HEK293 (cell line): ENCODE results near the gene BTF3L4.

Experiments
- GLI2 ChIP-seq: fragments of 450-650 bp; formaldehyde crosslinking; IDR thresholded peaks from 2 replicates; pipeline ENCODE4; 2017; ENCODE audit warnings: missing biosample characterization, missing genetic modification characterization, low read depth, borderline replicate concordance
- KLF9 ChIP-seq: fragments of 450-650 bp; formaldehyde crosslinking; IDR thresholded peaks from 2 replicates; pipeline ENCODE4 v1.5.1; 2016; ENCODE audit warnings: missing biosample characterization, missing genetic modification characterization, low read depth
- SALL2 ChIP-seq: fragments of 450-650 bp; formaldehyde crosslinking; IDR thresholded peaks from 2 replicates; pipeline ENCODE4 v1.5.0; 2017; ENCODE audit warnings: missing biosample characterization, mild to moderate bottlenecking, missing genetic modification characterization, borderline replicate concordance
- SP2 ChIP-seq: fragments of 450-650 bp; formaldehyde crosslinking; IDR thresholded peaks from 2 replicates; pipeline ENCODE4 v1.5.1; 2016; ENCODE audit warnings: missing biosample characterization, missing genetic modification characterization
- YY1 ChIP-seq: fragments of 450-650 bp; formaldehyde crosslinking; IDR thresholded peaks from 2 replicates; pipeline ENCODE4 v1.5.1; 2018; ENCODE audit warnings: missing biosample characterization, missing genetic modification characterization
- ZEB2 ChIP-seq: fragments of 450-650 bp; formaldehyde crosslinking; IDR thresholded peaks from 2 replicates; pipeline ENCODE4 v1.5.1; 2016; ENCODE audit warnings: missing biosample characterization, missing genetic modification characterization
- ZNF133 ChIP-seq: fragments of 450-650 bp; formaldehyde crosslinking; IDR thresholded peaks from 2 replicates; pipeline ENCODE4 v1.5.1; 2016; ENCODE audit warnings: missing biosample characterization, missing genetic modification characterization
- ZNF140 ChIP-seq: fragments of 450-650 bp; formaldehyde crosslinking; IDR thresholded peaks from 2 replicates; pipeline ENCODE4 v1.5.1; 2016; ENCODE audit warnings: missing biosample characterization, missing genetic modification characterization
- ZNF24 ChIP-seq: fragments of 450-650 bp; formaldehyde crosslinking; IDR thresholded peaks from 2 replicates; pipeline ENCODE4 v1.5.1; 2016; ENCODE audit warnings: missing biosample characterization, missing genetic modification characterization
- ZNF311 ChIP-seq: fragments of 450-650 bp; formaldehyde crosslinking; IDR thresholded peaks from 2 replicates; pipeline ENCODE4 v1.5.1; 2017; ENCODE audit warnings: missing biosample characterization, missing genetic modification characterization, borderline replicate concordance
- ZNF404 ChIP-seq: fragments of 450-650 bp; formaldehyde crosslinking; IDR thresholded peaks from 2 replicates; pipeline ENCODE4 v1.5.1; 2017; ENCODE audit warnings: missing biosample characterization, missing genetic modification characterization
- ZNF521 ChIP-seq: fragments of 450-650 bp; formaldehyde crosslinking; IDR thresholded peaks from 2 replicates; pipeline ENCODE4 v1.5.1; 2017; ENCODE audit warnings: missing biosample characterization, mild to moderate bottlenecking, missing genetic modification characterization
- ZNF544 ChIP-seq: fragments of 450-650 bp; formaldehyde crosslinking; IDR thresholded peaks from 2 replicates; pipeline ENCODE4 v1.5.0; 2017; ENCODE audit warnings: missing biosample characterization, missing genetic modification characterization
- ZNF555 ChIP-seq: fragments of 450-650 bp; formaldehyde crosslinking; conservative IDR thresholded peaks from 2 replicates; pipeline ENCODE4 v1.5.1; 2017; ENCODE audit warnings: missing biosample characterization, mild to moderate bottlenecking, missing genetic modification characterization, inconsistent platforms
- ZNF623 ChIP-seq: fragments of 450-650 bp; formaldehyde crosslinking; IDR thresholded peaks from 2 replicates; pipeline ENCODE4 v1.5.1; 2016; ENCODE audit warnings: missing biosample characterization, missing genetic modification characterization
- ZNF629 ChIP-seq: fragments of 450-650 bp; formaldehyde crosslinking; IDR thresholded peaks from 2 replicates; pipeline ENCODE4 v1.5.1; 2017; ENCODE audit warnings: missing biosample characterization, missing genetic modification characterization
- ZNF660 ChIP-seq: fragments of 450-650 bp; IDR thresholded peaks from 2 replicates; pipeline ENCODE4 v1.5.1; 2018; ENCODE audit warnings: missing biosample characterization, mild to moderate bottlenecking, missing genetic modification characterization
- TF ChIP-seq, protein P1 (sequence below): fragments of 450-650 bp; formaldehyde crosslinking; IDR thresholded peaks from 2 replicates; pipeline ENCODE4 v1.5.1; 2016; ENCODE audit warnings: missing biosample characterization, missing genetic modification characterization
- TF ChIP-seq, protein P2 (sequence below): fragments of 450-650 bp; formaldehyde crosslinking; IDR thresholded peaks from 2 replicates; pipeline ENCODE4 v1.5.1; 2016; ENCODE audit warnings: missing biosample characterization, missing genetic modification characterization
- TF ChIP-seq, protein P3 (sequence below): fragments of 450-650 bp; formaldehyde crosslinking; IDR thresholded peaks from 2 replicates; pipeline ENCODE4 v1.5.1; 2016; ENCODE audit warnings: missing biosample characterization, missing genetic modification characterization, borderline replicate concordance
- TF ChIP-seq, protein P4 (sequence below): fragments of 450-650 bp; formaldehyde crosslinking; IDR thresholded peaks from 2 replicates; pipeline ENCODE4 v1.5.1; 2016; ENCODE audit warnings: missing biosample characterization, missing genetic modification characterization
- TF ChIP-seq, protein P5 (sequence below): fragments of 450-650 bp; formaldehyde crosslinking; IDR thresholded peaks from 2 replicates; pipeline ENCODE4 v1.5.1; 2016; ENCODE audit warnings: missing biosample characterization, missing genetic modification characterization
- TF ChIP-seq, protein P6 (sequence below): fragments of 450-650 bp; formaldehyde crosslinking; IDR thresholded peaks from 2 replicates; pipeline ENCODE4 v1.5.1; 2016; ENCODE audit warnings: missing biosample characterization, missing genetic modification characterization
- TF ChIP-seq, protein P7 (sequence below): fragments of 450-650 bp; formaldehyde crosslinking; IDR thresholded peaks from 2 replicates; pipeline ENCODE4 v1.5.1; 2017; ENCODE audit warnings: missing biosample characterization, mild to moderate bottlenecking, missing genetic modification characterization, moderate library complexity

Gene BTF3L4

DNA sequence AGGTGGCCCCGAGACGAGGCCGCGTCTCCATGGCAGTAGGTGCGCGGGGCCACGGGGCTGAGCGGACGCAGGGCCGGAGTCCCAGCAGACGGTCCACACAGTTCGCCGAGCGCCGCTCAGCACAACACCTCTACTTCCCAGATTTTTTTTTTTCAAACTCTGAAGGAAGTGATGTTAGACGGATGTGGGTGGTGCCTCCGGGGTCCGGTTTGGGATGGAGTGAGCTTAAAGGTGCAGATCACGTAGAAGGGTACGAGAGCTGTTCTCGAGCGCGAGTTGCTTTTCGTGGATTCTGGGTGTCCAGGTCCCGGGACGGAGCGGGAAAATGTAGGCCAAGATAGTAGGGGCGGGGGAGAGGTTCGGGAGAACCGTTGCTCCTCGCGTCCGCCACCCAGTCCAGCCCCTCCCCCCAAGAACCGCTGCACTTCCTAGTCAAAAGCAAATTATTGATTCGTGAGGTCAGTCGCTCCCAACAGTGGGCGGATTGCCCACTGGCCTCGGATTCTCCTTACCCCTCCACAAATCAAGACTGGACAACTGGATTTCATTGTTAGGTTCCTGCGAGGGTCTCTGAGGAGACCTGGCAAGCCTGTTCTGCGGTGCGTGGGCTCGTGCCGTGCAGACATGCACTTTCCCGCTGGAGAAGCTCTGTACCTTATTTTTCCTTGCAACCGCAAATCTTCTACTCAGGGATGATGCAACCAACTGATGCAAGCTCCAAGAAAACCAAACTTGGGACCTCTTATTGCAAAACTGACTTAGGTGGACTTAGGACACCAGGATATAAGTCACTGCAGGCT, 829 bp upstream of the BTF3L4 start, which contains the start of gene TXNDC12 (continued):
- TF ChIP-seq, protein P1, sequence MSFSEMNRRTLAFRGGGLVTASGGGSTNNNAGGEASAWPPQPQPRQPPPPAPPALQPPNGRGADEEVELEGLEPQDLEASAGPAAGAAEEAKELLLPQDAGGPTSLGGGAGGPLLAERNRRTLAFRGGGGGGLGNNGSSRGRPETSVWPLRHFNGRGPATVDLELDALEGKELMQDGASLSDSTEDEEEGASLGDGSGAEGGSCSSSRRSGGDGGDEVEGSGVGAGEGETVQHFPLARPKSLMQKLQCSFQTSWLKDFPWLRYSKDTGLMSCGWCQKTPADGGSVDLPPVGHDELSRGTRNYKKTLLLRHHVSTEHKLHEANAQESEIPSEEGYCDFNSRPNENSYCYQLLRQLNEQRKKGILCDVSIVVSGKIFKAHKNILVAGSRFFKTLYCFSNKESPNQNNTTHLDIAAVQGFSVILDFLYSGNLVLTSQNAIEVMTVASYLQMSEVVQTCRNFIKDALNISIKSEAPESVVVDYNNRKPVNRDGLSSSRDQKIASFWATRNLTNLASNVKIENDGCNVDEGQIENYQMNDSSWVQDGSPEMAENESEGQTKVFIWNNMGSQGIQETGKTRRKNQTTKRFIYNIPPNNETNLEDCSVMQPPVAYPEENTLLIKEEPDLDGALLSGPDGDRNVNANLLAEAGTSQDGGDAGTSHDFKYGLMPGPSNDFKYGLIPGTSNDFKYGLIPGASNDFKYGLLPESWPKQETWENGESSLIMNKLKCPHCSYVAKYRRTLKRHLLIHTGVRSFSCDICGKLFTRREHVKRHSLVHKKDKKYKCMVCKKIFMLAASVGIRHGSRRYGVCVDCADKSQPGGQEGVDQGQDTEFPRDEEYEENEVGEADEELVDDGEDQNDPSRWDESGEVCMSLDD (tag by site-specific recombination): no peak
- TF ChIP-seq, protein P2, sequence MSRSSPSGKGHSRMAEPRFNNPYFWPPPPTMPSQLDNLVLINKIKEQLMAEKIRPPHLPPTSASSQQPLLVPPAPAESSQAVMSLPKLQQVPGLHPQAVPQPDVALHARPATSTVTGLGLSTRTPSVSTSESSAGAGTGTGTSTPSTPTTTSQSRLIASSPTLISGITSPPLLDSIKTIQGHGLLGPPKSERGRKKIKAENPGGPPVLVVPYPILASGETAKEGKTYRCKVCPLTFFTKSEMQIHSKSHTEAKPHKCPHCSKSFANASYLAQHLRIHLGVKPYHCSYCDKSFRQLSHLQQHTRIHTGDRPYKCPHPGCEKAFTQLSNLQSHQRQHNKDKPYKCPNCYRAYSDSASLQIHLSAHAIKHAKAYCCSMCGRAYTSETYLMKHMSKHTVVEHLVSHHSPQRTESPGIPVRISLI: peak; percentile 93
- TF ChIP-seq ZNF623 (tag by site-specific recombination) (0 out of 2 replicates have a peak, but pooled peaks have one; percentile 11), ZNF521 (no peak), ZNF555 (tag by site-specific recombination) (no peak), ZNF629 (tag by site-specific recombination) (peak; percentile 86), ZEB2 (tag by site-specific recombination) (peak; percentile 93), GLI2 (tag by site-specific recombination) (no peak), ZNF140 (no peak), ZNF544 (no peak), ZNF660 (tag by site-specific recombination) (no peak), ZNF24 (tag by site-specific recombination) (peak; percentile 53), YY1 (tag by site-specific recombination) (no peak), KLF9 (tag by site-specific recombination) (peak; percentile 71), ZNF404 (tag by site-specific recombination) (no peak), ZNF133 (tag by site-specific recombination) (no peak), ZNF311 (tag by site-specific recombination) (no peak), SP2 (peak; percentile 87), SALL2 (tag by site-specific recombination) (no peak)
- TF ChIP-seq, protein P3, sequence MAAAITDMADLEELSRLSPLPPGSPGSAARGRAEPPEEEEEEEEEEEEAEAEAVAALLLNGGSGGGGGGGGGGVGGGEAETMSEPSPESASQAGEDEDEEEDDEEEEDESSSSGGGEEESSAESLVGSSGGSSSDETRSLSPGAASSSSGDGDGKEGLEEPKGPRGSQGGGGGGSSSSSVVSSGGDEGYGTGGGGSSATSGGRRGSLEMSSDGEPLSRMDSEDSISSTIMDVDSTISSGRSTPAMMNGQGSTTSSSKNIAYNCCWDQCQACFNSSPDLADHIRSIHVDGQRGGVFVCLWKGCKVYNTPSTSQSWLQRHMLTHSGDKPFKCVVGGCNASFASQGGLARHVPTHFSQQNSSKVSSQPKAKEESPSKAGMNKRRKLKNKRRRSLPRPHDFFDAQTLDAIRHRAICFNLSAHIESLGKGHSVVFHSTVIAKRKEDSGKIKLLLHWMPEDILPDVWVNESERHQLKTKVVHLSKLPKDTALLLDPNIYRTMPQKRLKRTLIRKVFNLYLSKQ (tag by site-specific recombination): no peak
- TF ChIP-seq, protein P4, sequence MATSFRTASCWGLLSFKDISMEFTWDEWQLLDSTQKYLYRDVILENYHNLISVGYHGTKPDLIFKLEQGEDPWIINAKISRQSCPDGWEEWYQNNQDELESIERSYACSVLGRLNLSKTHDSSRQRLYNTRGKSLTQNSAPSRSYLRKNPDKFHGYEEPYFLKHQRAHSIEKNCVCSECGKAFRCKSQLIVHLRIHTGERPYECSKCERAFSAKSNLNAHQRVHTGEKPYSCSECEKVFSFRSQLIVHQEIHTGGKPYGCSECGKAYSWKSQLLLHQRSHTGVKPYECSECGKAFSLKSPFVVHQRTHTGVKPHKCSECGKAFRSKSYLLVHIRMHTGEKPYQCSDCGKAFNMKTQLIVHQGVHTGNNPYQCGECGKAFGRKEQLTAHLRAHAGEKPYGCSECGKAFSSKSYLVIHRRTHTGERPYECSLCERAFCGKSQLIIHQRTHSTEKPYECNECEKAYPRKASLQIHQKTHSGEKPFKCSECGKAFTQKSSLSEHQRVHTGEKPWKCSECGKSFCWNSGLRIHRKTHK: no peak; the same call in 1 of the 2 replicates
- TF ChIP-seq, protein P5, sequence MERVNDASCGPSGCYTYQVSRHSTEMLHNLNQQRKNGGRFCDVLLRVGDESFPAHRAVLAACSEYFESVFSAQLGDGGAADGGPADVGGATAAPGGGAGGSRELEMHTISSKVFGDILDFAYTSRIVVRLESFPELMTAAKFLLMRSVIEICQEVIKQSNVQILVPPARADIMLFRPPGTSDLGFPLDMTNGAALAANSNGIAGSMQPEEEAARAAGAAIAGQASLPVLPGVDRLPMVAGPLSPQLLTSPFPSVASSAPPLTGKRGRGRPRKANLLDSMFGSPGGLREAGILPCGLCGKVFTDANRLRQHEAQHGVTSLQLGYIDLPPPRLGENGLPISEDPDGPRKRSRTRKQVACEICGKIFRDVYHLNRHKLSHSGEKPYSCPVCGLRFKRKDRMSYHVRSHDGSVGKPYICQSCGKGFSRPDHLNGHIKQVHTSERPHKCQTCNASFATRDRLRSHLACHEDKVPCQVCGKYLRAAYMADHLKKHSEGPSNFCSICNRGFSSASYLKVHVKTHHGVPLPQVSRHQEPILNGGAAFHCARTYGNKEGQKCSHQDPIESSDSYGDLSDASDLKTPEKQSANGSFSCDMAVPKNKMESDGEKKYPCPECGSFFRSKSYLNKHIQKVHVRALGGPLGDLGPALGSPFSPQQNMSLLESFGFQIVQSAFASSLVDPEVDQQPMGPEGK (tag by site-specific recombination): peak; percentile 77
- TF ChIP-seq, protein P6, sequence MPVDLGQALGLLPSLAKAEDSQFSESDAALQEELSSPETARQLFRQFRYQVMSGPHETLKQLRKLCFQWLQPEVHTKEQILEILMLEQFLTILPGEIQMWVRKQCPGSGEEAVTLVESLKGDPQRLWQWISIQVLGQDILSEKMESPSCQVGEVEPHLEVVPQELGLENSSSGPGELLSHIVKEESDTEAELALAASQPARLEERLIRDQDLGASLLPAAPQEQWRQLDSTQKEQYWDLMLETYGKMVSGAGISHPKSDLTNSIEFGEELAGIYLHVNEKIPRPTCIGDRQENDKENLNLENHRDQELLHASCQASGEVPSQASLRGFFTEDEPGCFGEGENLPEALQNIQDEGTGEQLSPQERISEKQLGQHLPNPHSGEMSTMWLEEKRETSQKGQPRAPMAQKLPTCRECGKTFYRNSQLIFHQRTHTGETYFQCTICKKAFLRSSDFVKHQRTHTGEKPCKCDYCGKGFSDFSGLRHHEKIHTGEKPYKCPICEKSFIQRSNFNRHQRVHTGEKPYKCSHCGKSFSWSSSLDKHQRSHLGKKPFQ: 0 out of 2 replicates have a peak, but pooled peaks have one; percentile 32
- TF ChIP-seq, protein P7, sequence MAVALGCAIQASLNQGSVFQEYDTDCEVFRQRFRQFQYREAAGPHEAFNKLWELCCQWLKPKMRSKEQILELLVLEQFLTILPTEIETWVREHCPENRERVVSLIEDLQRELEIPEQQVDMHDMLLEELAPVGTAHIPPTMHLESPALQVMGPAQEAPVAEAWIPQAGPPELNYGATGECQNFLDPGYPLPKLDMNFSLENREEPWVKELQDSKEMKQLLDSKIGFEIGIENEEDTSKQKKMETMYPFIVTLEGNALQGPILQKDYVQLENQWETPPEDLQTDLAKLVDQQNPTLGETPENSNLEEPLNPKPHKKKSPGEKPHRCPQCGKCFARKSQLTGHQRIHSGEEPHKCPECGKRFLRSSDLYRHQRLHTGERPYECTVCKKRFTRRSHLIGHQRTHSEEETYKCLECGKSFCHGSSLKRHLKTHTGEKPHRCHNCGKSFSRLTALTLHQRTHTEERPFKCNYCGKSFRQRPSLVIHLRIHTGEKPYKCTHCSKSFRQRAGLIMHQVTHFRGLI (tag by site-specific recombination): no peak
